IgD-negative memory B cell (primary cell): ENCODE data around the gene DPP6. TPM values are rescaled to one million over a fixed set of nuclear protein-coding genes. Genes with fewer than 3 reads are reported as not detected.

Experiments
- H3K27ac Mint-ChIP-seq, 3 donors: one replicate each; pipeline ENCODE4 v1.8.0; 2020 to 2022; ENCODE audit warnings: mild to moderate bottlenecking in 3 of 3, mixed read lengths in 3 of 3, moderate library complexity in 1 of 3
- H3K27me3 Mint-ChIP-seq: one replicate; pipeline ENCODE4 v1.8.0; 2021; ENCODE audit warnings: mixed read lengths
- H3K36me3 Mint-ChIP-seq: one replicate; pipeline ENCODE4 v1.8.0; 2020; ENCODE audit warnings: mild to moderate bottlenecking, mixed read lengths
- H3K4me1 Mint-ChIP-seq, 3 donors: one replicate each; pipeline ENCODE4 v1.8.0; 2020 to 2022; ENCODE audit warnings: mixed read lengths in 3 of 3, mild to moderate bottlenecking in 1 of 3
- H3K4me3 Mint-ChIP-seq, 4 donors: one replicate each; pipeline ENCODE4 v1.8.0; 2020 to 2022; ENCODE audit warnings: mild to moderate bottlenecking in 4 of 4, mixed read lengths in 4 of 4, moderate library complexity in 3 of 4
- H3K9me3 Mint-ChIP-seq, 3 donors: one replicate each; pipeline ENCODE4 v1.8.0; 2020 to 2021; ENCODE audit warnings: mixed read lengths in 3 of 3, mild to moderate bottlenecking in 1 of 3
- polyA plus RNA-seq: library from polyadenylated mRNA; unstranded; fragments of 300-500 nt; fragmentation: Illumina TruSeq; gene quantifications from one replicate; pipeline ENCODE4 v1.2.3, GENCODE V29; 2021

Gene DPP6
- polyA plus RNA-seq, 1 donor from 2014 or later = not detected

DNA sequence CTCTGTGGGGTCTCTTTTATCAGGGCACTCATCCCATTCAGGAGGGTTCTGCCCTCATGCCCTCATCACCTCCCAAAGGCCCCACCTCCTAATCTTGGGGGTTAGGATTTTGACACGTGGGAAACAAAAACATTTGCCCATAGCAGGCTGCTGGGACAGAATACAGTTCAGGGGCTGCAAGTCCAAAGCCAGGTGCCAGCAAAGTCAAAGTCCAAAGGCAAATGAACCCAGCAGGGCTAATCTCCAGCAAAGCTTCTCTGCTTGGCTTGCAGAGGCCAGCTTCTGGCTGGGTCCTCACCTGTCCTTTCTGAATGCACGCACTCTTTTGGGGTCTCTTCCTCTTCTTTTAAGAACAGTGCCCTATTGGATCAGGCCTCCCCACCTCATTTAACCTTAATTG is 359.9 kb downstream of the DPP6 start:
- peaks cover 2% of the 10 kb centered on the region for H3K36me3 Mint-ChIP-seq

DNA sequence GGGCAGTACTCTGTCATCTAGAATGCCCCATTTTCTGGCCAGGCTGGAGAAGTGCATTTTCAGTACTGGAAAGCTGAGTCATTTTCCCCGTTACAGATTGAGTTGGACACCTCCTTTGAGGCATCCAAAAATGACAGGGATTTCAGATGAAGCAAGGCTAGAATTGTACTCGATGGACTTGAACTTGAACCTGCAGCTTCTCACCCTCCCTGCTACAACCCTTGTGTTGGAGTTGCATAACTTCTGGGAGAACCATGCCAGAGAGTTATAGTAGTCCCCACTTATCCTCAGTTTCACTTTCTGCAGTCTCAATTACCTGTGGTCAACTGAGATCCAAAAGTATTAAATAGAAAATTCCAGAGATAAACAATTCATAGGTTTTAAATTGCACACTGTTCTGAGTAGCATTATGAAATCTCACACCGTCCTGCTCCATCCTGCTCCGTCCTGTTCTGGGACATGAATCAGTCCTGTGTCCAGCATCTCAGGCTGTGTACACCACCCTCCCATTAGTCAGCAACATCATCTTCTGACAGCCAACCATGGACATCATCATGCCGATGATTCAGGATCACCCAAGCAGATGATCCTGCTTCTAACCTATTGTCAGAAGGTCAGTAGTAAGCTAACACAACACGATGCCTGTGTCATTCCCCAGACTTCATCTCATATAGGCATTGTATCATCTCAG is 363.7 kb downstream of the DPP6 start:
- Mint-ChIP-seq H3K27ac (no peak overlapping the region), H3K4me1 (no peaks in the 10 kb centered on the region), H3K27me3 (no peaks in the 10 kb centered on the region), H3K36me3 (peaks cover 2% of the 10 kb centered on the region), H3K9me3 (peaks cover 5 to 8% (median 6%) of the 10 kb centered on the region in 3 donors), H3K4me3 (no peak overlapping the region)

More for the DNA sequence above, 359.9 kb downstream of the DPP6 start:
- no peak overlapping the region for H3K4me3 Mint-ChIP-seq
- H3K27me3 Mint-ChIP-seq = no peaks in the 10 kb centered on the region
- peaks cover 3 to 7% (median 5%) of the 10 kb centered on the region in 3 donors for H3K9me3 Mint-ChIP-seq
- no peaks in the 10 kb centered on the region for H3K4me1 Mint-ChIP-seq
- H3K27ac Mint-ChIP-seq = no peak overlapping the region

DNA sequence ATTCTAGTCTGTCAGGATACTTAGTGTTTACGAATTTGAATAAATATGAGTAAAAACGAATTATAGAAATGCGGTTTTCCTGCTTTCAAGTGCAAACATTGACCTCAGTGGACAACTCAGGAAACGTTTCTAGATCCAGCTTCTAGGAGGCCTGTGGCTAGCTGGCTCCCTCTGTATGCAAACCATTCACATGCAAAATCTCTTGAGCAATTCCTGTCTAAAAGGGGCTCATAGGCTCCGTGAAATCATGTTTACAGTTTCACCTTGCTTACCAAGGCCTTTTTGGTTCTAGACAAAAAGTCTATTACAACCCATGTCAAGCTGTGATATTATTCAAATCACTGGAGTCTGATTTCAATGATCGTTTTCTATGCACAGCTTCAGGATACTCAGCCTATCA is 364.5 kb downstream of the DPP6 start:
- H3K9me3 Mint-ChIP-seq = peaks cover 5 to 11% (median 10%) of the 10 kb centered on the region in 3 donors
- H3K27me3 Mint-ChIP-seq = no peaks in the 10 kb centered on the region
- no peaks in the 10 kb centered on the region for H3K4me1 Mint-ChIP-seq
- H3K27ac Mint-ChIP-seq = no peak overlapping the region
- peaks cover 2% of the 10 kb centered on the region for H3K36me3 Mint-ChIP-seq
- H3K4me3 Mint-ChIP-seq = peak overlapping the region in 1 of 4 donors; percentile 9

DNA sequence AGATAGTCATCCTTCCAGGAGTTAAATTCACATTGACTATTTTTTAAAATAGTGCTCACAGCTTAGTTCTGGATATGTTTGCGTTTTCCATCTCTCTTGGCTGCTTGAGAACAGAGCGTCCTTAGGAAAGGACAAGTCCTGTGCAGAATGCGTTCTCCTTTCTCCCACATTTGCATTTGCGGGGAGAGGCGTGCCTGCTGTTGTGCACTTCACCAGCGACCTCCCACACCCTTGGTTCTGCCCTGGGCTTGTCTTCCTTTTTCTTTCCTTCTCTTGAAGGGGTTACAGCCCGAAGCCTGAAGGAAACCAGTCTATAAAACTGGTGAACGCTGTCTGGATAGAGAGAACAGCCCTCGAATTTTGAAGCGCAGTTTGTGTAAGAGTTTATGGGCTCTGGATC is 367.1 kb downstream of the DPP6 start:
- Mint-ChIP-seq H3K4me3 (no peak overlapping the region), H3K4me1 (no peaks in the 10 kb centered on the region), H3K36me3 (no peaks in the 10 kb centered on the region), H3K27me3 (no peaks in the 10 kb centered on the region), H3K27ac (no peak overlapping the region), H3K9me3 (peaks cover 8 to 13% (median 12%) of the 10 kb centered on the region in 3 donors)

DNA sequence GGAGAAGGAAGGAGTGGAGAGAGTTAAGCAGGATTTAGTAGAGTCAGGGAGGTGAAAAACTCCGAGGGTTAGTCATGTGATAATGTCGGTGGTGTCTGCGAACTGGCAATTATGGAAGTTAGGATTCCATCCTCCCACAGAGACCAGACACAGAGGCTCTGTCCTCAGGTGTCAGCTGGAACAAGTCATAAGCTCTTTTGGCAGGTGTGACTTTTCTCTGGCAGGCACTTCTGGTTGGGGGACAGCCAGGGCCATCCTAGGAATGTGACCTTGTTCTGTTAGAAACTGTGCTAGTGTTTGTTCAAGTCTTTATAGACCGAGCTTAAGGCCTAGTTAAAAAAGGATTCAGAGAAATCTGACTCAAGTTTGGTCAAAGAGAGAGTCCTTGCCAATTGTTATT is 371.0 kb downstream of the DPP6 start:
- no peak overlapping the region for H3K27ac Mint-ChIP-seq
- no peaks in the 10 kb centered on the region for H3K4me1 Mint-ChIP-seq
- H3K4me3 Mint-ChIP-seq = peak overlapping the region in 1 of 4 donors; percentile 35
- H3K36me3 Mint-ChIP-seq = no peaks in the 10 kb centered on the region
- peaks cover 3 to 13% (median 9%) of the 10 kb centered on the region in 3 donors for H3K9me3 Mint-ChIP-seq
- no peaks in the 10 kb centered on the region for H3K27me3 Mint-ChIP-seq

DNA sequence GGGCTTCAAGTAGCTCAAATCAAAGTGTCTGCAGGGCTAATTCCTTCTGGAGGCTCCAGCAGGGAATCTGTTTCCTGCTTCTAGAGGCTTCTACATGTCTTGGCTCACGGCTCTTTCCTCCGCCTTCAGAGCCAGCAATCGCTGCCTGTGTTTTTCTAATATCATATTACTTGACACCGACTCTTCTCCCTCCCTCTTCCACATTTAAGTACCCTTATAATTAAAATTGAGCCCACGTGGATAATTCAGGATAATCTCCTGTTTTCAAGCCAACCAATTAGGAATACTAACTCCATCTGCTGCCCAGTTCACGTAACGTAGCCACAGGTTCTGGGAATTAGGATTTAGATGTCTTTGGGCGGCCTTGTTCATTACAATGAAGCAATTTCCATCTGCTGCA is 372.2 kb downstream of the DPP6 start:
- H3K4me1 Mint-ChIP-seq = no peaks in the 10 kb centered on the region
- H3K9me3 Mint-ChIP-seq = peaks cover 3 to 13% (median 12%) of the 10 kb centered on the region in 3 donors
- H3K4me3 Mint-ChIP-seq = no peak overlapping the region
- no peaks in the 10 kb centered on the region for H3K27me3 Mint-ChIP-seq
- no peaks in the 10 kb centered on the region for H3K36me3 Mint-ChIP-seq
- H3K27ac Mint-ChIP-seq = peak overlapping the region in 1 of 3 donors; percentile 22

DNA sequence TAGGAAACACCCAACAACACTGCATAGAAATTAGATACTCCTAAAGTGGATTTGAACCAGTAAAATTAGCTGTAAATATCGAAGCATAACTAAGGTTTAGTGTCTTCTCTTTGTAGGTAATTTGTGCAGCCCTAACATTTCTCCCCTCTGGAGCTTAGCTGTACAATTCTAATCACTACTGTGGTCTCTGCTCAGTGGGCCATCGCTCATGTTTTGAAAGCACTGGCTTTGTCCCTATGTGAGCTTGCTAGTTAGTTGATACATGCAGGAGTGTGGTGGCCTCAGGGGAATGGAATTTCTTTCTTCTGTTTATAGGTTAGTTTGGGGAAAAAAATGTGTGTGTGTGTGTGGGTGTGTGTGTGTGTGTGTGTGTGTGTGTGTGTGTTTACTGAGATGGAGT is 373.1 kb downstream of the DPP6 start:
- H3K27ac Mint-ChIP-seq = no peak overlapping the region
- H3K9me3 Mint-ChIP-seq = peaks cover 3 to 14% (median 13%) of the 10 kb centered on the region in 3 donors
- H3K4me1 Mint-ChIP-seq = no peaks in the 10 kb centered on the region
- H3K36me3 Mint-ChIP-seq = no peaks in the 10 kb centered on the region
- no peaks in the 10 kb centered on the region for H3K27me3 Mint-ChIP-seq
- H3K4me3 Mint-ChIP-seq = no peak overlapping the region

DNA sequence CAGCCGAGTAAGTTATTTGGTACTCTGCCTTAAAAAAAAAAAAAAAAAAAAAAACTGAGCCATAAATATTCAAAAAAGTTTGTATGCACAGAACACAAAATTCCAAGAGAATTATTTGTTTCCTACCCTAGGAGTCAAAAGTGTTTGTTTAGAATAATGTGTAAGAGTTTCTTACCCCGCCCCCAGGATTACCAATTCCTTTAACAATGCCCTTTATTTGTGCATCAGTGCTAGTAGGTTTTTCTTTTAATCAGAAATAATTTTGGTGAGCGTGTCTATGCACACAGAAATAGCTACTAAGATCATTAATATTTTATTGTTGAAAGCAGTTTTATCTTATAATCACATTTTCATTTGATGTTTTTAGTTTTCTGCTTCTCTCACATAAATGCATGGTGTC is 374.6 kb downstream of the DPP6 start:
- Mint-ChIP-seq H3K27me3 (no peaks in the 10 kb centered on the region), H3K4me1 (no peaks in the 10 kb centered on the region), H3K27ac (no peak overlapping the region), H3K4me3 (no peak overlapping the region), H3K36me3 (no peaks in the 10 kb centered on the region), H3K9me3 (peaks cover 6 to 10% (median 10%) of the 10 kb centered on the region in 3 donors)

DNA sequence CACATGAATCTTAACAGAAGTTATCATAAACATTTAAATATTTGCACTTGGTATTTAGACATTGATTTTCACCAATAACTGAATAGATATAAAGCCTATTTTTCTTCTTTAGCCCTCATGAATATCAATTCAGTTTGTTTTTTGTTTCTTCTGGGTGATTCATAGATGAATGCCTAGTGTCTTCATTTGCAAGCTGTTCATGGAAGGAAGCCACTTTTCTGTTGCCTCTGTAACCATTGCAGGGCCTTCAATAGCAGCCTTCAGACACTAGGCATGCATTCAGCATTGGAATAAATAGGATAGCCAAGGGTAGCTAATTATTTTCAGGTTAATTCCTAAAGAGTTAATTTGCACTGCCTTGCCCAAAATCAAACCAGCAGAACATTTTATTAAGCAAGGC is 375.3 kb downstream of the DPP6 start:
- Mint-ChIP-seq H3K36me3 (no peaks in the 10 kb centered on the region), H3K4me1 (no peaks in the 10 kb centered on the region), H3K9me3 (peaks cover 3 to 15% (median 9%) of the 10 kb centered on the region in 3 donors), H3K4me3 (no peak overlapping the region), H3K27me3 (no peaks in the 10 kb centered on the region), H3K27ac (no peak overlapping the region)

DNA sequence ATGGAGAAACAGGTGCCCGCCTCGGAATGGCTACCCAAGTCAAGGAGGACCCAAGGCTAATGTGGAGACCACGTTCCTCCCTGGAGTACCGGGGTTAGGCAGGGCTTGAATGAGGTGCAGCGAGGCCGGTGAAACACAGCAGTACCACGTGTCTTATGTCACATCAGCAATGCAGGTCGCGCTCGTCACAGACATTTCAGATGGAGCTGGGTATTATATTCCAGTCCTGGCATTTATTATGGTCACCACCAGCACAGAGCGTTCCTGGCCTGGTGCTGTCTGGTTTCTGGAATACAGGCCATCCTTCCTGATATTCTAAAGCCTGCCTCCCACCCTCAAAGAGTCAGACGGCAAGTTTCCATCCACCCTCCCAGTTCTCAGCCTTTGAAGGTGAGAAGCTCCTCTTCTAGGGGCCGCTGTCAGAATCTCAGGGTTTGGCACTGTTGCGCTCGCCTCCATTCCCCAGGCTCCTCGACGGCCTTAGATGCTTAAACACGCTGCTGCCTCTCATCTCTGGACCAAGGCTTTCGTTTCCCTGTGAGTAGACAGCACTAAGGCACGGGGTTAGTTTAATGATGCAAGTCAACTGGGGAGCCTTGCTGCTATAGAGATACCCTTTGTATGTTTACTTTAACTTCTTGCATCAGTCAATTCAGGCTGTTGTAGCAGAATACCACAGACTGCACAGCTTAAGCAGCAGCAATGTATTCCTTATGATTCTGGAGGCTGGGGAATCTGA is 377.6 kb downstream of the DPP6 start:
- Mint-ChIP-seq H3K27me3 (no peaks in the 10 kb centered on the region), H3K27ac (no peak overlapping the region), H3K4me1 (no peaks in the 10 kb centered on the region), H3K36me3 (no peaks in the 10 kb centered on the region), H3K9me3 (peaks cover 3 to 14% (median 9%) of the 10 kb centered on the region in 3 donors), H3K4me3 (no peak overlapping the region)

DNA sequence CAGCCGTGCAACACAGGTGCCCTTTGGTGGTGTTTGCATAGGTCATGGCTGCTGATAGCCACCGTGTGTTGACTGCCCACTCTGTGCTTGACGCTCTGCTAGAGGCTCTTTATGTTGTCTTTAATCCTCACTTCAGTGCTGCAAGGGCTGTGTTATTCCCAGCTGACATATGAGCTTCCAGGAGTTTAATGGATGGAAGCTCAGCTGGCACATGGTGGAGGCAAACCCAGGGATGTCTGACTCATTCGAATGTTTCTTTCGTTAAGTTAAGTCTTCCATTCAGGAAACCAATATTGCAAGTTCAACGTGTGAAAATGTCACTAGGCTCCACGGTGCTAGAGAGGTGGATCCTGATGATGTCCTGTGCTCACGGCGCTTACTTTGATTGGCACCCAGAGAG is 378.4 kb downstream of the DPP6 start:
- H3K27ac Mint-ChIP-seq = no peak overlapping the region
- no peak overlapping the region for H3K4me3 Mint-ChIP-seq
- H3K27me3 Mint-ChIP-seq = no peaks in the 10 kb centered on the region
- no peaks in the 10 kb centered on the region for H3K4me1 Mint-ChIP-seq
- H3K36me3 Mint-ChIP-seq = no peaks in the 10 kb centered on the region
- peaks cover 3 to 11% (median 9%) of the 10 kb centered on the region in 3 donors for H3K9me3 Mint-ChIP-seq

DNA sequence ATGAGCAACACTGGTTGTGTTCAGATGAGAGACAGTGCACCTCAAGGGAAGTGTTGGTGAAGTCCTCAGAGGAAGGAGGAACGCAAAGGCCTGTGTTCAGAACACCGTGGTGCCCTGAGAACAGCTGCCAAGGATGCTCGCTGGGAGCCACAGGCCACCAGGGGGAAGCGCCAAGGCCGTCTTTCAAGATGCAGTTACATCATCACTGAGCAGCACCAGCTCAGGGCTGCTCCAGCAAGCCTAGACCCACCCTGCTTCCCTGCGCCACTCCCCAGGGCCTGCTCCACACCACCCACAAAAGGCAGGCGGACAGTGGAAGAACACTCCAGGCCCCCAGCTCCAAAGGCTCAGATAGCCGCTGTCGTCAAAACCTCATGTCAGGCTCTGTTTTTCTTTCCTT is 378.8 kb downstream of the DPP6 start:
- Mint-ChIP-seq H3K36me3 (no peaks in the 10 kb centered on the region), H3K27me3 (no peaks in the 10 kb centered on the region), H3K4me1 (no peaks in the 10 kb centered on the region)

DNA sequence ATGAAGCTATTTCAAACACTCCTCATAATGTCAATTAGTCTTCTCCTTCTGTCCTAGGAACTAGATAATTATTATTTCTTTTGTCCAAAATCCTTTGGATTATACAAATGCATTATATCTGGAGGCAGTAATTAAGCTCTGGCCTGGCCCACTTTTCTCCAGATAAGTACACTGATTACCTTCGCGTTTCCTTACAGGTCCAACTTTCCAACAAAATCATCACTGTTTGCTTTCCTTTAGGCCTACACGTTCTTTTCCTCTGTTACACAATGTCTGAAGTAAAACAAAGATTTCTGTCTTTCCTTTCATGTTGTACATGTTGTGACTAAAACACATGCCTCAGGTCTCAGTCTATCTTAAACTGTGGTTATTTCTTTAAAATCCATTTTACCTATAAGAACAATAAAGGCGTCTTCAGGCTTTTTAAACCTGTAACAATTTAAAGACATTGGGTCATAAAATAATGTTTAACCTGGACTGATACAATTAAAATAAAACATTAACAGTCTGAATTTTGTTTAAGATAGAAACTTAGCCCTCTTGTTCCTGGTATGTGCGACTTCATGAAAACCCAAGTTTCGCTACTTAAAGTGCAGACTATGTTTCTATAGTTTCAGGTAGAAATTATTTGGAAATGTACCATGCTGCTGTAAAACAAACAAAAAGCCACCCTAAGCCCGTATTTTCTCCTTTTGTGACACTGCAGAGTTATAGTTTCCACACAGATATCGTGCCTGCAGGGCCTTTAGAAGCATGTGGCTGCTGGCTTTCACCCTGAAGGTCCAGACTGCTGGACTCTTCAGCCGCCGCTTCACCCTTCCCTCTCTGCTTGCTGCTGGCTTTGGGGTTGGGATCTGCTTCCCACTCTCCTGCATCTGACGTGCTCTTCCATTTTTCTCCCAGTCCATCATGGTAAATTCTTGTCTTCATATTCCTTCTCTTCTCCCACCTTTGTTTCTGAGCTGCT is 381.7 kb downstream of the DPP6 start:
- H3K4me3 Mint-ChIP-seq = no peak overlapping the region
- H3K27ac Mint-ChIP-seq = no peak overlapping the region
- H3K36me3 Mint-ChIP-seq = no peaks in the 10 kb centered on the region
- H3K4me1 Mint-ChIP-seq = no peaks in the 10 kb centered on the region
- no peaks in the 10 kb centered on the region for H3K27me3 Mint-ChIP-seq
- H3K9me3 Mint-ChIP-seq = peaks cover 3 to 11% (median 5%) of the 10 kb centered on the region in 3 donors

More for the DNA sequence above, 378.8 kb downstream of the DPP6 start:
- Mint-ChIP-seq H3K9me3 (peaks cover 3 to 11% (median 9%) of the 10 kb centered on the region in 3 donors), H3K27ac (no peak overlapping the region), H3K4me3 (no peak overlapping the region)

DNA sequence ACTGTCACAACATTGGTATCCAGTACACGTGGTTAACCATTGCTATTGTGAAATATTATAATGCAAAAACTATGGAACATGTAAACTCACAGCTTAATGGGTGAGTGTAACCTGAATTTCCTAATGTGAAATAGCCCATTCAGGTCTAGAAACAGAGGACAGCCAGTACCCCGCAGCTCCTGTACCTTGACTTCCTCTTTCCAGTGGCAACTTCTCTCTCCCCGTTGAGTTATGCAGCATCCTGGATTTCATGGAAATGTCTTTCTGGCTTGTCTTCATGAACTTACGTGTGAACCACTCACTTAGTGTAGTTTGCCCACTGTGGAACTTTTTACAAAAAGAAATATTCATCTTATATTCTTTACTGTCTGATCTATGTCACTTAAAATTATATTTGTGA is 384.4 kb downstream of the DPP6 start:
- Mint-ChIP-seq H3K4me3 (no peak overlapping the region), H3K27me3 (no peaks in the 10 kb centered on the region), H3K4me1 (no peaks in the 10 kb centered on the region), H3K9me3 (peaks cover 0 to 11% (median 1%) of the 10 kb centered on the region in 3 donors), H3K27ac (no peak overlapping the region), H3K36me3 (no peaks in the 10 kb centered on the region)

DNA sequence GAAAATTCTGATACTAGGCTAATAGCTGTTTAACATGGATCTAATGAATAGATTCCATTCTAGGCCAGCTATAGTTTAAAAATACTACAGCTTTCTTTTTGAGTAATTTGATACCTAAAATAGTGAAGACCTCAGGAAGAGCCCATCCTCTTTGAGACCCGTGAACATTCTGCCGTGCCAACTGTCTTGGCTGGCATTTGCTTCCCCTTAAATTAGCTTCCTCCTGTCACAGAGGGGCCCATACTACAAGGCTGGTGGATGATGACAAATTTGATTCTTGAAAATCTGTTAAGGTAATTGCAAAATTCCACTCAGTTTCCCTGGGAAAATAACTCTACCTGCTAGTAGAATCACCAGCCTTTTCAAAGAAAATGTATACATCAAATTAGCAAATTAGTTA is 385.0 kb downstream of the DPP6 start:
- peaks cover 0 to 5% (median 1%) of the 10 kb centered on the region in 3 donors for H3K9me3 Mint-ChIP-seq
- no peak overlapping the region for H3K4me3 Mint-ChIP-seq
- H3K36me3 Mint-ChIP-seq = no peaks in the 10 kb centered on the region
- H3K4me1 Mint-ChIP-seq = no peaks in the 10 kb centered on the region
- H3K27me3 Mint-ChIP-seq = no peaks in the 10 kb centered on the region
- no peak overlapping the region for H3K27ac Mint-ChIP-seq
